H9 (cell line): Measurements from ENCODE around the gene PLCB1. TPM values are rescaled to one million over a fixed set of nuclear protein-coding genes. Genes with fewer than 3 reads are reported as not detected.

Experiments used
- DNase-seq: peaks from one replicate; pipeline ENCODE4 v3.0.0-alpha.2; 2017
- H2AFZ ChIP-seq: one replicate; pipeline ENCODE4 v1.6.1; 2013; ENCODE audit warnings: mild to moderate bottlenecking, low read length, control low read depth, moderate library complexity
- H2AK5ac ChIP-seq: 2 replicates; pipeline ENCODE4 v1.6.1; 2013; ENCODE audit warnings: low read length, control low read depth, mixed read lengths; ENCODE audit not compliant: insufficient read length
- H2BK120ac ChIP-seq: one replicate; pipeline ENCODE4 v1.6.1; 2013; ENCODE audit warnings: low read depth, mild to moderate bottlenecking, low read length, control low read depth, inconsistent platforms; ENCODE audit not compliant: poor library complexity, severe bottlenecking
- H2BK12ac ChIP-seq: 2 replicates; pipeline ENCODE4 v1.6.1; 2013; ENCODE audit warnings: low read length, control low read depth, mixed read lengths, low read depth; ENCODE audit not compliant: insufficient read length
- H2BK15ac ChIP-seq: 2 replicates; pipeline ENCODE4 v1.6.1; 2013; ENCODE audit warnings: low read depth, low read length, control low read depth
- H2BK20ac ChIP-seq: one replicate; pipeline ENCODE4 v1.6.1; 2013; ENCODE audit warnings: low read depth, mild to moderate bottlenecking, low read length, control low read depth, inconsistent platforms; ENCODE audit not compliant: poor library complexity, severe bottlenecking
- H2BK5ac ChIP-seq: 2 replicates; pipeline ENCODE4 v1.6.1; 2013; ENCODE audit warnings: low read length, control low read depth, mixed read lengths; ENCODE audit not compliant: insufficient read length
- H3K14ac ChIP-seq: 2 replicates; pipeline ENCODE4 v1.6.1; 2013; ENCODE audit warnings: low read length, control low read depth; ENCODE audit not compliant: insufficient read depth
- H3K18ac ChIP-seq: 2 replicates; pipeline ENCODE4 v1.6.1; 2013; ENCODE audit warnings: low read depth, mild to moderate bottlenecking, mixed read lengths, low read length, control low read depth; ENCODE audit not compliant: insufficient read length
- H3K23ac ChIP-seq: 2 replicates; pipeline ENCODE4 v1.6.1; 2013; ENCODE audit warnings: low read length, control low read depth, mixed read lengths, low read depth; ENCODE audit not compliant: insufficient read length
- H3K23me2 ChIP-seq: 2 replicates; pipeline ENCODE4 v1.6.1; 2013; ENCODE audit warnings: low read depth, mild to moderate bottlenecking, mixed read lengths, low read length, control low read depth; ENCODE audit not compliant: insufficient read length, poor library complexity, severe bottlenecking
- H3K27ac ChIP-seq: 2 replicates; pipeline ENCODE4 v1.5.1; 2013; ENCODE audit warnings: low read length, control low read depth, mixed read lengths, low read depth; ENCODE audit not compliant: insufficient read length
- H3K27me3 ChIP-seq: 2 replicates; pipeline ENCODE4 v1.6.1; 2013; ENCODE audit warnings: low read length, control low read depth, inconsistent platforms; ENCODE audit not compliant: insufficient read depth
- H3K4ac ChIP-seq: 2 replicates; pipeline ENCODE4 v1.6.1; 2013; ENCODE audit warnings: low read depth, mild to moderate bottlenecking, control low read depth, inconsistent platforms, low read length, moderate library complexity
- H3K4me1 ChIP-seq: 2 replicates; pipeline ENCODE4 v1.6.1; 2013; ENCODE audit warnings: low read length, control low read depth, inconsistent platforms; ENCODE audit not compliant: insufficient read depth
- H3K4me2 ChIP-seq: 2 replicates; pipeline ENCODE4 v1.6.1; 2013; ENCODE audit warnings: low read length, control low read depth, mixed read lengths; ENCODE audit not compliant: insufficient read length, insufficient read depth
- H3K56ac ChIP-seq: 2 replicates; pipeline ENCODE4 v1.6.1; 2013; ENCODE audit warnings: low read depth, mild to moderate bottlenecking, mixed read lengths, low read length, control low read depth; ENCODE audit not compliant: insufficient read length
- H3K79me1 ChIP-seq: 2 replicates; pipeline ENCODE4 v1.6.1; 2013; ENCODE audit warnings: low read depth, mild to moderate bottlenecking, moderate library complexity, low read length, control low read depth, inconsistent platforms; ENCODE audit not compliant: insufficient read depth, poor library complexity, severe bottlenecking
- H3K79me2 ChIP-seq: 2 replicates; pipeline ENCODE4 v1.6.1; 2013; ENCODE audit warnings: low read length, control low read depth, inconsistent platforms; ENCODE audit not compliant: insufficient read depth
- H3K9ac ChIP-seq: 2 replicates; pipeline ENCODE4 v1.6.1; 2013; ENCODE audit warnings: low read length, control low read depth, mixed read lengths; ENCODE audit not compliant: insufficient read length; ENCODE audit errors: extremely low read depth
- H3K9me3 ChIP-seq: one replicate; pipeline ENCODE4 v1.6.1; 2013; ENCODE audit warnings: low read depth, low read length, inconsistent platforms; ENCODE audit not compliant: control insufficient read depth
- H3T11ph ChIP-seq: one replicate; pipeline ENCODE4 v1.6.1; 2013; ENCODE audit warnings: mild to moderate bottlenecking, low read length, control low read depth, inconsistent platforms
- H4K20me1 ChIP-seq: one replicate; pipeline ENCODE4 v1.6.1; 2013; ENCODE audit not compliant: control insufficient read depth, insufficient read length, insufficient read depth
- H4K5ac ChIP-seq: 2 replicates; pipeline ENCODE4 v1.6.1; 2013; ENCODE audit warnings: low read depth, mild to moderate bottlenecking, mixed read lengths, low read length, control low read depth; ENCODE audit not compliant: insufficient read length
- H4K8ac ChIP-seq: replicated peaks from 2 replicates; pipeline ENCODE4 v1.6.1; 2013; ENCODE audit warnings: low read length, control low read depth, mixed read lengths, low read depth; ENCODE audit not compliant: insufficient read length
- H4K91ac ChIP-seq: 2 replicates; pipeline ENCODE4 v1.6.1; 2013; ENCODE audit warnings: low read depth, mild to moderate bottlenecking, moderate library complexity, mixed read lengths, low read length, control low read depth; ENCODE audit not compliant: insufficient read length
- H3K27ac Mint-ChIP-seq, 3 experiments: 2 replicates in 2 of 3; 3 replicates in 1 of 3; pipeline ENCODE4 v1.8.0; 2020 to 2021; ENCODE audit warnings: mixed read lengths in 3 of 3, mild to moderate bottlenecking in 1 of 3, moderate library complexity in 1 of 3
- H3K27me3 Mint-ChIP-seq: 2 replicates; pipeline ENCODE4 v1.8.0; 2021; ENCODE audit warnings: low read depth, mild to moderate bottlenecking, moderate library complexity, mixed read lengths
- H3K36me3 Mint-ChIP-seq, 3 experiments: 2 replicates in 2 of 3; 3 replicates in 1 of 3; pipeline ENCODE4 v1.8.0; 2020 to 2021; ENCODE audit warnings: low read depth in 3 of 3, mixed read lengths in 3 of 3; ENCODE audit not compliant: insufficient read depth in 1 of 3
- H3K4me1 Mint-ChIP-seq, 2 experiments: 2 replicates each; pipeline ENCODE4 v1.8.0; 2020; ENCODE audit warnings: mixed read lengths in 2 of 2
- H3K4me3 Mint-ChIP-seq, 2 experiments: 2 replicates in 1 of 2; 3 replicates in 1 of 2; pipeline ENCODE4 v1.8.0; 2020 to 2021; ENCODE audit warnings: mild to moderate bottlenecking in 2 of 2, mixed read lengths in 2 of 2, moderate library complexity in 1 of 2
- H3K9me3 Mint-ChIP-seq, 2 experiments: 2 replicates in 1 of 2; 3 replicates in 1 of 2; pipeline ENCODE4 v1.8.0; 2020; ENCODE audit warnings: mild to moderate bottlenecking in 2 of 2, mixed read lengths in 2 of 2, moderate library complexity in 1 of 2
- CTCF ChIP-seq: fragments of 200-600 bp; sonication (generic); conservative IDR thresholded peaks from 3 replicates; pipeline ENCODE4 v1.8.0; 2021; ENCODE audit warnings: antibody characterized with exemption, mild to moderate bottlenecking
- WGBS: extraction: QIAGEN DNeasy Blood & Tissue Kit; methylation state at CpG from one replicate; pipeline ENCODE4 v1.1.7; 2013; ENCODE audit warnings: missing lambda C conversion rate, low lambda C conversion rate, mixed read lengths; ENCODE audit not compliant: insufficient read length; ENCODE audit errors: extremely low coverage; 5-methylcytosine and 5-hydroxymethylcytosine counted together
- total RNA-seq: library from RNA; stranded (reverse); gene quantifications from 2 replicates; pipeline ENCODE4 v1.2.1, GENCODE V29; 2021

The PLCB1 gene
- total RNA-seq, 1 experiment from 2014 or later = 11.5 TPM

- Mint-ChIP-seq H3K4me3 (no peak overlapping the region), H3K27me3 (no peaks in the 10 kb centered on the region), H3K9me3 (no peaks in the 10 kb centered on the region), H3K27ac (no peak overlapping the region), H3K36me3 (no peaks in the 10 kb centered on the region), H3K4me1 (peaks cover 5 to 7% of the 10 kb centered on the region in 2 experiments)
- no peak overlapping the region for H3T11ph ChIP-seq
- no peak overlapping the region for H2BK20ac ChIP-seq
- H2AFZ ChIP-seq = no peak overlapping the region
- H4K91ac ChIP-seq = no peak overlapping the region
- H2BK12ac ChIP-seq = no peak overlapping the region
- no peak overlapping the region for H3K18ac ChIP-seq
- TF ChIP-seq CTCF = no peak
- no peaks in the 10 kb centered on the region for H3K4me1 ChIP-seq
- H3K9ac ChIP-seq = no peak overlapping the region
- H3K14ac ChIP-seq = no peak overlapping the region
- H2BK120ac ChIP-seq = no peak overlapping the region
- no peak overlapping the region for H3K4ac ChIP-seq
- no peak overlapping the region for H2BK15ac ChIP-seq
- H2AK5ac ChIP-seq = no peak overlapping the region
- no peaks in the 10 kb centered on the region for H3K79me2 ChIP-seq
- H4K8ac ChIP-seq = no peak overlapping the region
- no peaks in the 10 kb centered on the region for H3K79me1 ChIP-seq
- H3K4me2 ChIP-seq = no peak overlapping the region
- no peak overlapping the region for H3K27ac ChIP-seq
- H4K5ac ChIP-seq = no peak overlapping the region
- H3K56ac ChIP-seq = no peak overlapping the region
- no peaks in the 10 kb centered on the region for H4K20me1 ChIP-seq
- no peak for DNase-seq
- no peak overlapping the region for H3K23ac ChIP-seq
- no peaks in the 10 kb centered on the region for H3K23me2 ChIP-seq
- WGBS = no CpG with 5 or more reads among the region's 1 CpG
- no peaks in the 10 kb centered on the region for H3K9me3 ChIP-seq
- no peaks in the 10 kb centered on the region for H3K27me3 ChIP-seq
- no peak overlapping the region for H2BK5ac ChIP-seq
These were observed 38.9 kb downstream of the PLCB1 start for GRCh38 chr20:8170921-8171320.
